Measurements from ENCODE around the gene CCDC110. TPM values are rescaled to one million over a fixed set of nuclear protein-coding genes. Genes with fewer than 3 reads are reported as not detected.

The CCDC110 gene
- polyA plus RNA-seq, 1 donor from 2014 or later = 0.21 TPM

GRCh38 chr4:185467991-185468390, 3.5 kb downstream of the CCDC110 start:
- H3K27ac ChIP-seq (ENCODE audit: low read length) = no peak overlapping the region
- no peaks in the 10 kb centered on the region for H3K36me3 ChIP-seq (ENCODE audit: insufficient read depth, low read length)
- no peaks in the 10 kb centered on the region for H3K9me2 ChIP-seq (ENCODE audit: insufficient read depth, low read length)
- H3K9me3 ChIP-seq (ENCODE audit: low read length) = no peaks in the 10 kb centered on the region
- H4K20me1 ChIP-seq (ENCODE audit: insufficient read depth) = no peaks in the 10 kb centered on the region
- TF ChIP-seq EP300 (conservative IDR thresholded peaks at IDR 0.05; ENCODE audit: poor library complexity, severe bottlenecking) (no peak), POLR2AphosphoS5 (IDR thresholded peaks at IDR 0.05) (no peak), RAD21 (conservative IDR thresholded peaks at IDR 0.05) (no peak), SMC3 (conservative IDR thresholded peaks at IDR 0.05; ENCODE audit: poor library complexity) (no peak), CTCF (IDR thresholded peaks at IDR 0.05; ENCODE audit: poor library complexity, severe bottlenecking) (no peak)
- H3K9ac ChIP-seq (ENCODE audit: low read length) = no peak overlapping the region
- H3K27me3 ChIP-seq (ENCODE audit: insufficient read depth, low read depth, low read length) = no peaks in the 10 kb centered on the region
- no peak overlapping the region for H3K4me2 ChIP-seq (ENCODE audit: low read length)
- peaks cover 3% of the 10 kb centered on the region for H3F3A ChIP-seq (ENCODE audit: insufficient read depth, low read length, poor library complexity, severe bottlenecking)
- H3K4me3 ChIP-seq (ENCODE audit: low read length) = no peak overlapping the region
- no peaks in the 10 kb centered on the region for H3K79me2 ChIP-seq (replicated peaks; ENCODE audit: insufficient read depth, low read length)
- H2AFZ ChIP-seq (ENCODE audit: low read depth, low read length) = no peak overlapping the region

- Histone ChIP-seq H3K27me3 (ENCODE audit: insufficient read depth, low read depth, low read length) (no peaks in the 10 kb centered on the region), H3K79me2 (replicated peaks; ENCODE audit: insufficient read depth, low read length) (no peaks in the 10 kb centered on the region), H2AFZ (ENCODE audit: low read depth, low read length) (no peak overlapping the region), H4K20me1 (ENCODE audit: insufficient read depth) (no peaks in the 10 kb centered on the region), H3K9me2 (ENCODE audit: insufficient read depth, low read length) (no peaks in the 10 kb centered on the region), H3K27ac (ENCODE audit: low read length) (no peak overlapping the region), H3K9me3 (ENCODE audit: low read length) (no peaks in the 10 kb centered on the region), H3K36me3 (ENCODE audit: insufficient read depth, low read length) (no peaks in the 10 kb centered on the region), H3K9ac (ENCODE audit: low read length) (no peak overlapping the region), H3K4me3 (ENCODE audit: low read length) (no peak overlapping the region), H3K4me2 (ENCODE audit: low read length) (no peak overlapping the region), H3F3A (ENCODE audit: insufficient read depth, low read length, poor library complexity, severe bottlenecking) (peaks cover 1% of the 10 kb centered on the region)
- no peak for TF ChIP-seq TAF1 (IDR thresholded peaks at IDR 0.05; ENCODE audit: low read depth)
- no peak for TF ChIP-seq EZH2 (IDR thresholded peaks at IDR 0.05; ENCODE audit: borderline replicate concordance, insufficient read depth, low read length, poor library complexity, severe bottlenecking)
- TF ChIP-seq RAD21 (conservative IDR thresholded peaks at IDR 0.05) = no peak
- no peak for TF ChIP-seq MXI1 (conservative IDR thresholded peaks at IDR 0.05; ENCODE audit: poor library complexity, severe bottlenecking)
Measured at GRCh38 chr4:185467101-185467500, 4.4 kb downstream of the CCDC110 start.

GRCh38 chr4:185465707-185466106, 5.8 kb downstream of the CCDC110 start:
- Histone ChIP-seq H3K4me3 (ENCODE audit: low read length) (no peak overlapping the region), H3K4me2 (ENCODE audit: low read length) (no peak overlapping the region), H2AFZ (ENCODE audit: low read depth, low read length) (no peak overlapping the region), H3K27ac (ENCODE audit: low read length) (no peak overlapping the region), H3K9me3 (ENCODE audit: low read length) (no peaks in the 10 kb centered on the region), H3K36me3 (ENCODE audit: insufficient read depth, low read length) (no peaks in the 10 kb centered on the region), H3K9me2 (ENCODE audit: insufficient read depth, low read length) (no peaks in the 10 kb centered on the region), H3K79me2 (replicated peaks; ENCODE audit: insufficient read depth, low read length) (no peaks in the 10 kb centered on the region), H3F3A (ENCODE audit: insufficient read depth, low read length, poor library complexity, severe bottlenecking) (no peaks in the 10 kb centered on the region), H4K20me1 (ENCODE audit: insufficient read depth) (no peaks in the 10 kb centered on the region), H3K27me3 (ENCODE audit: insufficient read depth, low read depth, low read length) (no peaks in the 10 kb centered on the region), H3K9ac (ENCODE audit: low read length) (no peak overlapping the region)
- TF ChIP-seq REST (IDR thresholded peaks at IDR 0.05; ENCODE audit: borderline replicate concordance) (no peak), SMC3 (conservative IDR thresholded peaks at IDR 0.05; ENCODE audit: poor library complexity) (no peak), POLR2AphosphoS5 (IDR thresholded peaks at IDR 0.05) (no peak), TAF1 (IDR thresholded peaks at IDR 0.05; ENCODE audit: low read depth) (no peak), EZH2 (IDR thresholded peaks at IDR 0.05; ENCODE audit: borderline replicate concordance, insufficient read depth, low read length, poor library complexity, severe bottlenecking) (no peak)
